ENCODE measurements around the gene SLC44A1. TPM values are rescaled to one million over a fixed set of nuclear protein-coding genes. Genes with fewer than 3 reads are reported as not detected.

SLC44A1 gene
- total RNA-seq (ENCODE audit: insufficient read depth, low replicate concordance): 52.5 TPM

- DNase-seq (ENCODE audit: low spot score): peak; percentile 98
Measured at GRCh38 chr9:105244003-105244733, at the start of gene SLC44A1. TSS of gene SLC44A1 (plus strand) at chr9:105244651. CDS start at chr9:105244869, 218 bp downstream.

DNA sequence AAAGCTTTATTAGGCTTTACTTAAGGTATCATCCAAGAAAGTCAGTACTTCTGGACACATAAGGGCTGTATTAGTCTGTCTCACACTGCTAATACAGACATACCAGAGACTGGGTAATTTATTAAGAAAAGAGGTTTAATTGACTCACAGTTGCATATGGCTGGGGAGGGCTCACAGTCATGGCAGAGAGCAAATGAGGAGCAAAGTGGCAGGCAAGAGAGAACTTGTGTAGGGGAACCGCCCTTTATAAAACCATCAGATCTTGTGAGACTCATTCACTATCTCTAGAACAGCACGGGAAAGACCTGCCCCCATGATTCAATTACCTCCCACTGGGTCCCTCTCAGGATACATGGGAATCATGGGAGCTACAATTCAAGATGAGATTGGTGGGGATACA is 49.2 kb upstream of the SLC44A1 start:
- DNase-seq (ENCODE audit: low spot score): no peak

DNA sequence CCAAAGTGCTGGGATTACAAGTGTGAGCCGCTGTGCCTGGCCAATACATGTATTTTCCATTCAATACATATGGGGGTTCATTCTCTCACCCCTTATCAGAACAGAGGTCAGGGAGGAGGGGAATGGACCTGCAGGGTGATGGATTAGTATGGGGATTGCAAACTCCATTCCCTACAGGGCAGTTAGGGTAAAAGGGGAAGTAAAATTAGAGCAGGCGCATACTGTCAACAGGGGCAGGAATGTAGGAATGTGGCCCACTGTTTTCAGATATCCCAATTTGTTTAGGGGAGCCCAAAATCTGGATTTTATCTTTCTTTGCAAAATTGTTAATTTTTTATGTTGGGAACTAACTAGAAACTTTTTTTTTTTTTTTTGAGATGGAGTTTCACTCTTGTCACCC is 46.4 kb upstream of the SLC44A1 start:
- DNase-seq (ENCODE audit: low spot score): no peak

GRCh38 chr9:105198865-105199264 is 45.6 kb upstream of the SLC44A1 start:
- peak; percentile 94 for DNase-seq (ENCODE audit: low spot score)

GRCh38 chr9:105204416-105204815 is 40.0 kb upstream of the SLC44A1 start:
- DNase-seq (ENCODE audit: low spot score): no peak

- peak; percentile 88 for DNase-seq (ENCODE audit: low spot score)
Measured at GRCh38 chr9:105205787-105206495, 38.5 kb upstream of the SLC44A1 start.

- no peak for DNase-seq (ENCODE audit: low spot score)
Measured at GRCh38 chr9:105206496-105206820, 38.0 kb upstream of the SLC44A1 start.

DNA sequence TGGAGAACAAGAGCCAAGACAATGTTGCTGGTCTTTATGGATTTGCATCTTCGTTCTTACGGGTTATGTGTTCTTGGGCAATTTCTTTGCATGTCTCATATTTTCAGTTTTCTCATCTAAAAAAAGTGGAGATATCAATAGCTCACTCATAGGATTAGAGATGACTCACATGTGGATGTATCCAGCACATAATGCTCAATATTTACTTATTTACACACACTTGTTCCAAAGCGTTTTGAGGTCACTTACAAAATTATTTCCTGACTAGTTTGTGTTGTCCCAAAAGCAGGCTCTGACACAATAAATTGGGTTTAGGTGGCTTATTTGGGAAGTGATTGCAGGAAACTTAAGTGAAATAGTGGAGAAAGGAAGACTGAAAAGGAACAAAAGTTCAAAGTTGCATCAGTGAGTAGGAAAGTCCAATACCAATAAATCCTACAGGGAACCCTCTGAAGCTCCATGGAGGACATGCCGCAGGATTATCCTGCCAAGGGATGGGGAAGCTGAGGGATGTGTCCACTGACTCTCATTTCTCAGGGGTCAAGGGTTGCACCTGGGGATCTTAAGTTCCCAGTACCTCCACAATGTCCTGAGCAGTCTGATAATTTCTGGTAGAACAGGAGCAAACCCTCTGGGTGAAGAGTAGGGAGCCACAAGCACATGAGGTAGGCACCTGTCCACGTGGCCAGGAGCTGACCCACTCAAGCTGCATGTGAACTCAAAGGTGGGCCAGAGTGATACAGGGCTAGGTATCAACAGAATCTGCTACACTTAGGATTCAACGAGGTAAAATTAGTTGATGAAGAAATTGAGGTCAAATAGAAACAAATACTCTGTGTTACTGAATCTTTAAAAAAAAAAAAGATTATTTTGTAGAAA is 37.4 kb upstream of the SLC44A1 start:
- DNase-seq (ENCODE audit: low spot score): no peak

- DNase-seq (ENCODE audit: low spot score): no peak
Measured at GRCh38 chr9:105216440-105217178, 27.8 kb upstream of the SLC44A1 start.

GRCh38 chr9:105218673-105219072 is 25.8 kb upstream of the SLC44A1 start:
- DNase-seq (ENCODE audit: low spot score): no peak

DNA sequence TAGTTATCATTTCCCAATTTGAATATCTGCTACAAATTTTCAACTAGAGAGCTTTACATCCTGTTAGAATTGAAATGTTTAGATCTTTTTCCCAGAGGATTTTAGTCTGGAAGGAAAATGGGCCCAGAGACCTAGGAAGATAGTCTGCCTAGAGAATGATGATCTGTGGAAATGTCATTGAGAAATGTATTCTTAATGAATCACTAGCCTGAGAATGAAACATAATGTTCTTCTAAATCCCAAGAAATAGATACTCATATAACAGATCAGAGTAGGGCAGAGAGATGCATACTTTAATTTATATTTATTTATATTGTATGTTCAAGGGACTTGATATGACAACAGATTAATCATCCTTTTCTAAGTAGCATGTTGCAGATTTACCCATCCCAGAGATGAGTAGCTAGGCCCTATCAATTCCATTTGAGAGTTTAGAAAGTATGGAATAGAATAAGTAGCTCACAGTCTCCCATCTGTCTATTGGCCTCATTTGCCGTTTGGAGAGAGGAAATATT is 25.1 kb upstream of the SLC44A1 start:
- no peak for DNase-seq (ENCODE audit: low spot score)

DNA sequence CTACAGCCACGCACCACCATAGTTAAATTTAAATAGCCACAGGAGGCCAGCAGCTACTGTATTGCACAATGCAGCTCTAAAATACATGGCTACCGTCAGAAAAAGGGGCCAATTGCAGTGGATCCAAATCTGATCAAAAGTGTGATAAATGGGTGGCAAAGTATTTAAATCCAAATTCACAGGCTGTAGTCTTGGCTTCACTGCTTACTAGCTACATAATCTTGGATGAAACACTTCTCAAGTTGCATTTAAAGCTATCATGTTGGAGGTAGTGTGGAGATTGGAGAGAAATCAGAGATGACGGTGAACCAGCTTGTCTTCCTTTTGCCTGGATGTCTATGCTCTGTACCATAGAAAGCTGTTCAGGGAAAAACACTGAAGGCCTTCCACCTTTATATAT is 24.0 kb upstream of the SLC44A1 start:
- no peak for DNase-seq (ENCODE audit: low spot score)

GRCh38 chr9:105223544-105224140 is 20.8 kb upstream of the SLC44A1 start:
- no peak for DNase-seq (ENCODE audit: low spot score)

DNA sequence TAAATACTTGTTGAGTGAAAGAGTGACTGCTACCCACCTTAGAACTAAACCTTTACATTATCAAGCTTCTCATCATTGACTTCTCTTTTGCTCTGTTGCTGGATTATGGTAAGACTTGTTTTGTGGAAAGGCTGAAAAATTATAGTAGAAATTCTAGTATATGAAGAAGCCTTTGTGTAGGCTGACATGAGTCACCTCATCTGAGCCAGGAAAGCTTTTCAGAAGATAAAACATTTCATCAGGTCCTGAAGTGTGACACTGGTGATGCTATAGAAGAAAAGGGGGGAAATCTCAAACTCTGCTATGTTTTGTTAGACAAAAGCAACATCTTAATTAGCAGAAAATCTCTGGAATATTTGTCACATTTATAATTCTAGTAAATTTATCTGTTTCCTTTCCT is 18.4 kb upstream of the SLC44A1 start:
- no peak for DNase-seq (ENCODE audit: low spot score)

DNA sequence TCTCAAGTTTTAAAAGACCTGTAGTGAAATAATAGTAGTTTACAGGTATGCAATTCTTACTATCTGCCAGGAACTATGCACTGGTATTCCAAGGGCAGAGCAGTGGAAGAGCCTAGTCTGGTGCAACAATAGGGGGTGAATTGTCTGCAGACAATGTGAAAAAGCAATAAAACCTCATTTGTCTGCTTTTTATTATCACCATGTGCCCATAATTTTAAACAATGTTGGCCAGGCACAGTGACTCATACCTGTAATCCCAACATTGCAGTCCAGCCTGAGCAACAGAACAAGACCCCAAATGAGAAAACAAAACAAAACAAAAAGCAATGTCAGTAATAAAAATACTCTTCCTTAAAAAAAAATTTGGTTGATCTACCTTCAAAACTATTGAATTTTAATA is 12.2 kb upstream of the SLC44A1 start:
- no peak for DNase-seq (ENCODE audit: low spot score)

GRCh38 chr9:105233873-105234272 is 10.6 kb upstream of the SLC44A1 start:
- peak; percentile 23 for DNase-seq (ENCODE audit: low spot score)

DNA sequence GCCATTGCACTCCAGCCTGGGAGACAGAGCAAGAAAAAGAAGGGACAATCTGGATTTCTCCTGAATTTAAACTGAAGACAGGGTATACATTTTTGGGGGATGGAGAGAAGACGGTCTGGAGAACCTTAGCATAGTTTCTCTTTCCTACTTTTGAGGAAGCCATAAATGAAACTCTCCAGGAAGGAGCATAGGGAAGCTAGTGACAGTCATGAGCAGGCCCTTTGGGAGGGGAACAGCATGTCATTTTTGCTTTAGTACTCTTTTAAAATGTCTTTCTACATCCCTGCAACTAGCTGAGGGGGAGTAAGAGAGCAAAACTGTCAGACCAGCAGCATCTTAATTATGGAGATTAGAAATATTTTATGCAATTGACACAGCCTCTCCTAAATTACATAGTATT is 8.2 kb upstream of the SLC44A1 start:
- DNase-seq (ENCODE audit: low spot score): no peak

GRCh38 chr9:105237246-105237645 is 7.2 kb upstream of the SLC44A1 start:
- no peak for DNase-seq (ENCODE audit: low spot score)

GRCh38 chr9:105238302-105238701 is 6.1 kb upstream of the SLC44A1 start:
- no peak for DNase-seq (ENCODE audit: low spot score)

DNA sequence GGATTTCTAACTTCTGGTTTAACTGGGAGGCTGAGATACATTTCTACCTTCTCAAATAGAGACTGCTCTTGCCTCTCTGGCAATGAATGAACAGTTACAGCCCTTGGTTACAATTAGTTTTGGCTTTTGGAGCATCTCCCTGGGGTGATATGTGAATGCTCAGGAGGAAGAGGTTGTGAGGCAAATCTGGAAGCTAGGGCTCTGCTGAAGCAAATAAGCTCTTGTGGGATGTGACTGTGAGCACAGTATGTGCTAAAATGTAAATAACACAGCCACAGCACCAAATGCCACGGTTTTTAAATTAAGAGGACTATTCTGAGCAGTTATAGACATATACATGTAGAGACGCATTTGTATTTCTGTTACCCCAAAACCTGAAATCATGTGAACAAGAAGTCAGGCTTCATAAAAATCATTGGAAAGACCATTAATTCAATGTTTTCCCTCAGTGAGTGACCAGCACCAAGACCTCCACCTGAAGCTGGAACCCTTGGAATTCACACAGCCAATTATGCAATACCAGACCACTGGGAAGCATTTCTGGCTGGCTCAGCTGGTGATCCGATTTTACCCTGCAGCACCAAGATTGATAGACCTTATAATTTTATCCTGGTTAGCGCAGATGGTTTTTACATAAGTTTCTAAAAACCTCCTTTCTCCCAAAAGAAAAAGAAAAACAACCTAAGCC is 3.0 kb upstream of the SLC44A1 start:
- no peak for DNase-seq (ENCODE audit: low spot score)
